Lower leg skin (tissue), 4 donors: ENCODE measurements around the gene ARHGAP25. TPM values are rescaled to one million over a fixed set of nuclear protein-coding genes. Genes with fewer than 3 reads are reported as not detected.

Experiments used
- DNase-seq, 2 donors: peaks; one replicate each; pipeline ENCODE4 v3.0.0-alpha.2; 2019; ENCODE audit warnings: low spot score in 2 of 2
- H3K4me3 ChIP-seq: fragments of 200-600 bp; sonication (generic); 2 replicates; pipeline ENCODE4 v1.5.1; 2017; ENCODE audit warnings: mild to moderate bottlenecking, low read depth; ENCODE audit not compliant: poor library complexity, severe bottlenecking
- CTCF ChIP-seq, 3 donors: fragments of 450-650 bp; IDR thresholded peaks; one replicate each; pipeline ENCODE4 v1.5.1; 2016; ENCODE audit warnings: antibody characterized with exemption in 3 of 3, mild to moderate bottlenecking in 3 of 3, moderate library complexity in 2 of 3
- POLR2A ChIP-seq, 2 donors: fragments of 450-650 bp; IDR thresholded peaks; one replicate each; pipeline ENCODE4 v1.6.1; 2016 to 2017; ENCODE audit warnings: antibody characterized with exemption in 2 of 2, mild to moderate bottlenecking in 1 of 2, moderate library complexity in 1 of 2
- WGBS, 2 donors: methylation state at CpG; one replicate each; pipeline ENCODE4 v1.1.5; 2018; 5-methylcytosine and 5-hydroxymethylcytosine counted together
- intact Hi-C: fragments of 100-400 bp; cut with DNase I; formaldehyde crosslinking; loops from one replicate; pipeline ENCODE4 v1.15.0; 2023; ENCODE audit warnings: low total_unique reads
- total RNA-seq, 4 donors: library from RNA; depleted of rRNA; stranded (reverse); fragments of >200 nt; gene quantifications; one replicate each; pipeline ENCODE4 v1.1.0, GENCODE V29; 2016

The ARHGAP25 gene
- total RNA-seq, 4 donors from 2014 or later = 3.3 to 9.6 (median 4.9) TPM

- H3K4me3 ChIP-seq = no peak overlapping the region
- TF ChIP-seq CTCF (IDR thresholded peaks at IDR 0.05) = no peak
- no peak for TF ChIP-seq POLR2A (IDR thresholded peaks at IDR 0.05)
- 93 to 97% methylated on average over 12 of the region's 12 CpGs for WGBS, 2 donors
- intact Hi-C loops = loop anchor here (10.0 kb wide), 1 partner anchor 84 kb away; no protein-coding TSS in a partner anchor
- DNase-seq = peak in 1 of 2 donors; percentile 74
Observed at GRCh38 chr2:68750592-68751396, 16.2 kb downstream of the ARHGAP25 start.

GRCh38 chr2:68751397-68752339 is 17.1 kb downstream of the ARHGAP25 start:
- DNase-seq = peak; percentile 86 to 98
- 15 to 18% methylated on average over 15 of the region's 15 CpGs for WGBS, 2 donors
- H3K4me3 ChIP-seq = no peak overlapping the region
- TF ChIP-seq CTCF (IDR thresholded peaks at IDR 0.05) (peak in 2 of 3 donors; percentile 5 to 69), POLR2A (IDR thresholded peaks at IDR 0.05) (no peak)
- intact Hi-C loops = loop anchor here (10.0 kb wide), 1 partner anchor 83 kb away; no protein-coding TSS in a partner anchor

- WGBS, 2 donors = 61 to 66% methylated on average over 4 of the region's 4 CpGs
- intact Hi-C loops = loop anchor here (10.0 kb wide), 1 partner anchor 81 kb away; no protein-coding TSS in a partner anchor
- DNase-seq = peak in 1 of 2 donors; percentile 50
Observed at GRCh38 chr2:68753318-68753717, 18.7 kb downstream of the ARHGAP25 start.

GRCh38 chr2:68755071-68755470 is 20.5 kb downstream of the ARHGAP25 start:
- intact Hi-C loops = loop anchor here (10.0 kb wide), 1 partner anchor 80 kb away; no protein-coding TSS in a partner anchor
- no peak for DNase-seq
- TF ChIP-seq POLR2A (IDR thresholded peaks at IDR 0.05) (no peak), CTCF (IDR thresholded peaks at IDR 0.05) (no peak)
- H3K4me3 ChIP-seq = no peak overlapping the region

More at GRCh38 chr2:68753318-68753717, 18.7 kb downstream of the ARHGAP25 start:
- H3K4me3 ChIP-seq = no peak overlapping the region
- TF ChIP-seq POLR2A (IDR thresholded peaks at IDR 0.05) (no peak), CTCF (IDR thresholded peaks at IDR 0.05) (no peak)

GRCh38 chr2:68756178-68756577 is 21.6 kb downstream of the ARHGAP25 start:
- TF ChIP-seq POLR2A (IDR thresholded peaks at IDR 0.05) (no peak), CTCF (IDR thresholded peaks at IDR 0.05) (no peak)
- DNase-seq = peak in 1 of 2 donors; percentile 13
- WGBS, 2 donors = 63 to 90% methylated on average over 2 of the region's 2 CpGs
- H3K4me3 ChIP-seq = no peak overlapping the region
- intact Hi-C loops = loop anchor here (10.0 kb wide), 1 partner anchor 79 kb away; no protein-coding TSS in a partner anchor
